ENCODE measurements around the gene FCN1.

DNA sequence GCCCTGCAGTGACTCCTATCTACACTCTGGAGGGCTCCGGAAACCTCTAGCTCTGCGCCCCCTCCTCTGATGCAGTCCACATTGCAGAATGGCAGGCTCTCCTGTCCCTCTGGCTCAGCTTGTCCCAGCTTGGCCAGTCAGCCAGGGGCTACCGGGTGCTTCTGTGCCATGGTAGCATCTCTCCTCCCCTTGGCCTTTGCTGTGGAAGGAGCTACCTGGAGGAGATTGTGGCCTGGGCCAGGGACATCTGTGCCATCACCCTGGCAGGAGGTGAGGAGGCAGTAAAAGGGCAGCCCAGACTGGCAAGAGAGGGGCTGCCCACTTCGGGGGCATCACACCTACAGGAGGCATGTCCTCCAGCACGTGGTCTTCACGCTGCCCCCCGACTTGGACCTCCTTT is 38.1 kb upstream of the FCN1 start:
- no peak for TF ChIP-seq EZH2 (IDR thresholded peaks at IDR 0.05; ENCODE audit: low read length, unreplicated experiment)
- TF ChIP-seq, protein P1, sequence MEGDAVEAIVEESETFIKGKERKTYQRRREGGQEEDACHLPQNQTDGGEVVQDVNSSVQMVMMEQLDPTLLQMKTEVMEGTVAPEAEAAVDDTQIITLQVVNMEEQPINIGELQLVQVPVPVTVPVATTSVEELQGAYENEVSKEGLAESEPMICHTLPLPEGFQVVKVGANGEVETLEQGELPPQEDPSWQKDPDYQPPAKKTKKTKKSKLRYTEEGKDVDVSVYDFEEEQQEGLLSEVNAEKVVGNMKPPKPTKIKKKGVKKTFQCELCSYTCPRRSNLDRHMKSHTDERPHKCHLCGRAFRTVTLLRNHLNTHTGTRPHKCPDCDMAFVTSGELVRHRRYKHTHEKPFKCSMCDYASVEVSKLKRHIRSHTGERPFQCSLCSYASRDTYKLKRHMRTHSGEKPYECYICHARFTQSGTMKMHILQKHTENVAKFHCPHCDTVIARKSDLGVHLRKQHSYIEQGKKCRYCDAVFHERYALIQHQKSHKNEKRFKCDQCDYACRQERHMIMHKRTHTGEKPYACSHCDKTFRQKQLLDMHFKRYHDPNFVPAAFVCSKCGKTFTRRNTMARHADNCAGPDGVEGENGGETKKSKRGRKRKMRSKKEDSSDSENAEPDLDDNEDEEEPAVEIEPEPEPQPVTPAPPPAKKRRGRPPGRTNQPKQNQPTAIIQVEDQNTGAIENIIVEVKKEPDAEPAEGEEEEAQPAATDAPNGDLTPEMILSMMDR (conservative IDR thresholded peaks at IDR 0.05; ENCODE audit: low read depth, low read length) = no peak
